Left ventricle myocardium inferior (tissue), 1 donor: ENCODE results near the gene PKNOX2. TPM values are rescaled to one million over a fixed set of nuclear protein-coding genes. Genes with fewer than 3 reads are reported as not detected.

Experiments
- DNase-seq: peaks from one replicate; pipeline ENCODE4 v3.0.0-alpha.2; 2020
- H3K27ac ChIP-seq: fragments of 200-600 bp; replicated peaks from 2 replicates; pipeline ENCODE4 v1.8.0; 2021
- H3K27me3 ChIP-seq: fragments of 200-600 bp; 2 replicates; pipeline ENCODE4 v1.8.0; 2021; ENCODE audit warnings: low read depth
- H3K36me3 ChIP-seq: fragments of 200-600 bp; 2 replicates; pipeline ENCODE4 v1.8.0; 2021
- H3K4me1 ChIP-seq: fragments of 200-600 bp; 2 replicates; pipeline ENCODE4 v1.8.0; 2021
- H3K4me3 ChIP-seq: fragments of 200-600 bp; 2 replicates; pipeline ENCODE4 v1.8.0; 2021; ENCODE audit warnings: mild to moderate bottlenecking, moderate library complexity
- H3K9me3 ChIP-seq: fragments of 200-600 bp; replicated peaks from 2 replicates; pipeline ENCODE4 v1.8.0; 2021
- CTCF ChIP-seq: fragments of 200-600 bp; IDR thresholded peaks from 2 replicates; pipeline ENCODE4 v1.8.0; 2021; ENCODE audit warnings: antibody characterized with exemption, mild to moderate bottlenecking, borderline replicate concordance
- intact Hi-C: fragments of 100-400 bp; cut with micrococcal nuclease; formaldehyde crosslinking; loops from one replicate; pipeline ENCODE4 v1.11.0; 2022
- total RNA-seq: library from RNA; stranded (reverse); fragmentation: NEBNext Ultra II Directional; extraction: Animal tissue kit (Norgen Biotek cat#: 25700); gene quantifications from one replicate; pipeline ENCODE4 v1.2.1, GENCODE V29; 2021
- donor health status: DM: no; HTN: yes; CAD: no; lungs with severe emphysema.

Gene PKNOX2
- total RNA-seq, 1 donor from 2014 or later = 6.2 TPM

DNA sequence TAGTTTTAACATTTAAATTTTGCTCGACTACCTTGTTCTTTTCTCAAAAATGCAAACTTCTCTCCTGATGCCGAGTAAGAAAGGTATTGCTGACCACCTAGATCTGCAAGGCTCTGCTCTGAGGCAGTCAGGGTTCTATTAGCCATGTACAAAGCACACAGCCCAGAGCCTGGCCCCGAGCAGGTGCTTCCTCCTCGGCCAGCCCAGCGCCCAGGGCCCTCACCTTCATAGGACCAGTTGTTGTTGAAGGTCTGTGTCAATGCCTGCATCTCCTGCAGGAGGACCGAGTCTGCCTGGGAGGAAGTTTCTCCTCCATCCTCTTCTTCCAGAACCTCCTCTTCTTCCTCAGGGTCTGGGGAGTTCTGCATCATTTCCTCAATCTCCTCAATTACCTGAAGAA lies 295.7 kb downstream of the PKNOX2 start:
- Histone ChIP-seq H3K4me3 (no peak overlapping the region), H3K4me1 (peaks cover 11% of the 10 kb centered on the region), H3K9me3 (no peaks in the 10 kb centered on the region), H3K27ac (no peak overlapping the region), H3K36me3 (no peaks in the 10 kb centered on the region), H3K27me3 (no peaks in the 10 kb centered on the region)
- intact Hi-C loops = no loop called here
- DNase-seq = no peak
- no peak for TF ChIP-seq CTCF

GRCh38 chr11:125463590-125464269 lies 299.2 kb downstream of the PKNOX2 start:
- intact Hi-C loops = no loop called here
- no peak overlapping the region for H3K27ac ChIP-seq
- H3K36me3 ChIP-seq = no peaks in the 10 kb centered on the region
- no peak for TF ChIP-seq CTCF
- no peaks in the 10 kb centered on the region for H3K9me3 ChIP-seq
- no peak for DNase-seq
- no peaks in the 10 kb centered on the region for H3K27me3 ChIP-seq
- no peaks in the 10 kb centered on the region for H3K4me1 ChIP-seq
- H3K4me3 ChIP-seq = no peak overlapping the region

DNA sequence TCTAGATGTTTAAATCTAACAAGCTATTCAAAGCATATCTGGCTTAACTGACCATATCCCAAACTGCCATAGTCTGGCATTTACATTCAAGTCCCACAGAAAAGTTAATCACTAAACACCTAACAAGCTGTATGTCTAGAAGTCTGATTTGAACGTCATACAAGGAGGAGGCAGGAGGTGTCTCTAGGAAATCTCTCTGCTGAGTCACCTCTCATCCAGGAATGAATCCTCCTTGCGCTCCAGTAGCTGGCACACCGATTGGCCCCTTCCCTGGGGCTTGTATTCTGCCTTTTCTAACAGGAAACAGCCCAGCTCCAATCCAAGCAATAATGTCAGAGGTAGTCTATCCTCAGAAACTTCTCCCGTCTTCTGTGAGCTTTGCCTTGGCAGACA lies 299.7 kb downstream of the PKNOX2 start:
- H3K4me1 ChIP-seq = no peaks in the 10 kb centered on the region
- no peaks in the 10 kb centered on the region for H3K9me3 ChIP-seq
- no peak overlapping the region for H3K27ac ChIP-seq
- H3K27me3 ChIP-seq = no peaks in the 10 kb centered on the region
- no peak for DNase-seq
- TF ChIP-seq CTCF = no peak
- intact Hi-C loops = no loop called here
- H3K36me3 ChIP-seq = no peaks in the 10 kb centered on the region
- H3K4me3 ChIP-seq = no peak overlapping the region

DNA sequence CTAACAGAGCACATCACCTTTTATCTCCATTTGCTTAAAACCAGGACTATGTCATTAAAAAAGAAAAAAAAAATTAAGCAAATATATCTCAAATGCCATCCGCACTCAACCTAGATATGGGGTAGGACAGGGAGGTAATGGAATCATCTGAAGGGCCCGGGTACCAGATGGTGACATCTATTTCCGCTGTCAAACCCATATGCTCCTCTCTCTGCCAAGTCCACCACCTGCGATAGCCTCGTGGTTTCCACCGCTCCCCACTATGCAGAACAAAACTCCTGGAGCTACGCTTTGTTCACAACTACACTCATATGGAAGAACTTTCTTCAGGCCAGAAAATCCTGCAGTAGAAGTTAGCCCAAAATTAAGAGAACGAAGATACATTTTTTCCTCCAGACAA lies 300.1 kb downstream of the PKNOX2 start:
- Histone ChIP-seq H3K4me1 (no peaks in the 10 kb centered on the region), H3K4me3 (no peak overlapping the region), H3K27ac (no peak overlapping the region), H3K27me3 (no peaks in the 10 kb centered on the region), H3K9me3 (no peaks in the 10 kb centered on the region), H3K36me3 (no peaks in the 10 kb centered on the region)
- no peak for DNase-seq
- TF ChIP-seq CTCF = no peak
- intact Hi-C loops = no loop called here

GRCh38 chr11:125465255-125465654 lies 300.7 kb downstream of the PKNOX2 start:
- no peaks in the 10 kb centered on the region for H3K4me1 ChIP-seq
- H3K4me3 ChIP-seq = no peak overlapping the region
- intact Hi-C loops = no loop called here

More at GRCh38 chr11:125465255-125465654, 300.7 kb downstream of the PKNOX2 start:
- H3K36me3 ChIP-seq = no peaks in the 10 kb centered on the region
- no peak for TF ChIP-seq CTCF
- H3K9me3 ChIP-seq = no peaks in the 10 kb centered on the region
- H3K27ac ChIP-seq = no peak overlapping the region
- no peak for DNase-seq
- no peaks in the 10 kb centered on the region for H3K27me3 ChIP-seq
